ENCODE data around the gene PRAME.

PRAME gene

DNA sequence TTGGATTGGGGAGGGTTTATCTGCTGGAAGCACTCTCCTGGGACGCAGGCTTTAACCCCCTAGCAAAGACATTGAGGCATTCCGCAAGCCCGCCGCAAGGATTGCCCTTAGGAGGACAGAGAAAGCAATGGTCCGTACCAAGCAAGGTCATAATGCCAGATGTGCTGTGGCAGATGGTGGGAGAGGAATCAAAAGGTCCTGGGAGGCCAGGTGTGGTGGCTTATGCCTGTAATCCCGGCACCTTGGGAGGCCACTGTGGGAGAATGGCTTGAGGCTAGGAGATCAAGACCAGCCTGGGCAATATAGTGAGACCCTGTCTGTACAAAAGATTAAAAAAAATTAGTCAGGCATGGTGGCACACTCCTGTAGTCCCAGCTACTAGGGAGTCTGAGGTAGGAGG lies 12.4 kb upstream of the PRAME start (continued):
- TF ChIP-seq, protein P1, sequence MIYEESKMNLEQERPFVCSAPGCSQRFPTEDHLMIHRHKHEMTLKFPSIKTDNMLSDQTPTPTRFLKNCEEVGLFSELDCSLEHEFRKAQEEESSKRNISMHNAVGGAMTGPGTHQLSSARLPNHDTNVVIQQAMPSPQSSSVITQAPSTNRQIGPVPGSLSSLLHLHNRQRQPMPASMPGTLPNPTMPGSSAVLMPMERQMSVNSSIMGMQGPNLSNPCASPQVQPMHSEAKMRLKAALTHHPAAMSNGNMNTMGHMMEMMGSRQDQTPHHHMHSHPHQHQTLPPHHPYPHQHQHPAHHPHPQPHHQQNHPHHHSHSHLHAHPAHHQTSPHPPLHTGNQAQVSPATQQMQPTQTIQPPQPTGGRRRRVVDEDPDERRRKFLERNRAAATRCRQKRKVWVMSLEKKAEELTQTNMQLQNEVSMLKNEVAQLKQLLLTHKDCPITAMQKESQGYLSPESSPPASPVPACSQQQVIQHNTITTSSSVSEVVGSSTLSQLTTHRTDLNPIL (CRISPR knock-in tag; IDR thresholded peaks at IDR 0.05; ENCODE audit: low read depth), result no peak
- no peak for TF ChIP-seq TCF4 (CRISPR knock-in tag; IDR thresholded peaks at IDR 0.05; ENCODE audit: borderline replicate concordance)
- TF ChIP-seq ZNF8 (CRISPR knock-in tag; IDR thresholded peaks at IDR 0.05), result no peak
- no peak for TF ChIP-seq ZNF565 (CRISPR knock-in tag; conservative IDR thresholded peaks at IDR 0.05; ENCODE audit: low read depth)
- no peak for TF ChIP-seq PPARA (CRISPR knock-in tag; IDR thresholded peaks at IDR 0.05; ENCODE audit: borderline replicate concordance)
- TF ChIP-seq GLIS3 (CRISPR knock-in tag; IDR thresholded peaks at IDR 0.05), result no peak
- TF ChIP-seq, protein P2, sequence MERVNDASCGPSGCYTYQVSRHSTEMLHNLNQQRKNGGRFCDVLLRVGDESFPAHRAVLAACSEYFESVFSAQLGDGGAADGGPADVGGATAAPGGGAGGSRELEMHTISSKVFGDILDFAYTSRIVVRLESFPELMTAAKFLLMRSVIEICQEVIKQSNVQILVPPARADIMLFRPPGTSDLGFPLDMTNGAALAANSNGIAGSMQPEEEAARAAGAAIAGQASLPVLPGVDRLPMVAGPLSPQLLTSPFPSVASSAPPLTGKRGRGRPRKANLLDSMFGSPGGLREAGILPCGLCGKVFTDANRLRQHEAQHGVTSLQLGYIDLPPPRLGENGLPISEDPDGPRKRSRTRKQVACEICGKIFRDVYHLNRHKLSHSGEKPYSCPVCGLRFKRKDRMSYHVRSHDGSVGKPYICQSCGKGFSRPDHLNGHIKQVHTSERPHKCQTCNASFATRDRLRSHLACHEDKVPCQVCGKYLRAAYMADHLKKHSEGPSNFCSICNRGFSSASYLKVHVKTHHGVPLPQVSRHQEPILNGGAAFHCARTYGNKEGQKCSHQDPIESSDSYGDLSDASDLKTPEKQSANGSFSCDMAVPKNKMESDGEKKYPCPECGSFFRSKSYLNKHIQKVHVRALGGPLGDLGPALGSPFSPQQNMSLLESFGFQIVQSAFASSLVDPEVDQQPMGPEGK (CRISPR knock-in tag; IDR thresholded peaks at IDR 0.05; ENCODE audit: borderline replicate concordance), result no peak

DNA sequence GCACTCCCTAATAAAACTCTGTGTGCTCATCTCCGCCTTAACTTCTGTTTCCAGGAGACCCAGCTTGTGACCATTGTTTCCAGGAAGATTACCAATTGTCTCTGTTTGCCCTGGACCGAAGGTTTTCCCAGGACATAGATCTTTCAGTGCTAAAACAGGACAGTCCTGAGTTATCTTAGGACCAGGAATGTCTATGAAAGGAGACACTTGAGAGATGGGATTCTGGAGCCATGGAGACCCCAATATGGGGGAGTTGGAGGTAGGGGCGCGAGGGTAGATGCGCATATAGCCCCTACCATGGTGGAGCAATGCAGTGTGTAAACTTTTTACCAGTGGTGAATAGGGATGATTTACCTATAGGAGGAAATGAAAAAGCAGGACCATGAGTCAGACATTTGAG lies 10.2 kb upstream of the PRAME start:
- TF ChIP-seq, protein P2 (CRISPR knock-in tag; IDR thresholded peaks at IDR 0.05; ENCODE audit: borderline replicate concordance), result no peak
- no peak for TF ChIP-seq ZFP3 (CRISPR knock-in tag; IDR thresholded peaks at IDR 0.05)
- no peak for ATAC-seq

DNA sequence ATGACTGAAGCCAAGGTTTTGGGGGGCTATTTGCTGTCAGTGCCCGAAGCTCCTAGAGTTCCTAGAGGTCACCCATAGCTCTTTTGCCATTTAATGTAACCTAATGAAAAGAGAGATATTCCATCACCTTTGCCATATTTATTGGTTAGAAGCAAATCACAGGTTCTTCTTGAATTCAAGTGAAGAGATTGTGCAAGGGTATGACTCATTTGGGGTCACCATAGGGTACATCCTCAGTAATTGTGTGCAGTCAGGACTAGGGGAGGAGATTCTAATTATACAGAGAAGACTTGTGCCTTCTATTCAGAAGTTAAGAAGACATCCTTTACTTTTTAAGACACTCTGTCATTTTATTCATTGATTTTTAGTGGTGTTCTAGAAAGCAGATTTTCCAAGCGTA lies 6.9 kb upstream of the PRAME start:
- TF ChIP-seq BACH2 (CRISPR knock-in tag; IDR thresholded peaks at IDR 0.05; ENCODE audit: borderline replicate concordance) (no peak), ZC3H10 (CRISPR knock-in tag; IDR thresholded peaks at IDR 0.05) (no peak), CSDC2 (CRISPR knock-in tag; IDR thresholded peaks at IDR 0.05) (no peak), PPARA (CRISPR knock-in tag; IDR thresholded peaks at IDR 0.05; ENCODE audit: borderline replicate concordance) (no peak), ZNF565 (CRISPR knock-in tag; conservative IDR thresholded peaks at IDR 0.05; ENCODE audit: low read depth) (no peak)
- TF ChIP-seq, protein P1 (CRISPR knock-in tag; IDR thresholded peaks at IDR 0.05; ENCODE audit: low read depth), result no peak
- ATAC-seq, result no peak

DNA sequence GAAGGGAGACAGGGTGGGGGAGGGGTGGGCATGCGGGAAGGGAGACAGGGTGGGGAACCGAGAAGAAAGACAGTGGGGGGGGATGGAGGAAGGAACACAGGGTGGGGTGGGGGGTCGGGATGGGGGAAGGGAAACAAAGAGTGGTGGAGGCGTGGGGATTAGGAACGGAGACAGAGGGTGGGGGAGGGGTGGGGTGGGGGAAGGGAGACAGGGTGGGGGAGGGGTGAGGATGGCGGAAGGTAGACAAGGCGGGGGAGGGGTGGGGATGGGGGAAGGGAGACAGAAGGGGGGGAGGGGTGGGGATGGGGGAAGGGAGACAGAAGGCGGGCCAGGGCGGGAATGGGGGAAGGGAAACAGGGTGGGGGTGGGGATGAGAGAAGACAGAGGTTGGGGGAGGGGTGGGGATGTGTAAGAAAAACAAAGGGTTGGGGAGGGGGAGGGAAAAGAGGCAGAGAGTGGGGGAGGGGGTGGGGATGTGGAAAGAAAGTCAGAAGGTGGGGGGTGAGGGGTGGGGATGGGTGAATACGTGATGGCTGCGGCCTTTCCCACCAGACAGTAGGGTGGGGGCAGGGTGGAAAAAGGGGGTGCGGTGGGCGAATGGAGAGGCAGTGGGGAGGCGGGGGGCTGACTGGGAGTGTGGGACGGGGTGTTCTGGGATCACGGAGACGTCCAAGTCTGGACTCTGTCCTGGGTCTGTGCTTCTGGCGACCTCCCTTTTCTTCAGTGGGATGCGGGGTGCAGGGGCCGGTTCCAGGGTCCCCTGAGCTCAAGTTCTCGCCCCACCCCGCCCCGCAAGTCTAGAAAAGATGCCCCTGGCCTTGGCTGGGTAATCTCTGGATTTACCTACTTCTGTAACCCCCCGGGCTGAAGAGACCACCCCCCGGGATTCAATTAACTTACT lies 744 bp downstream of the PRAME start:
- TF ChIP-seq TOX (CRISPR knock-in tag; IDR thresholded peaks at IDR 0.05; ENCODE audit: borderline replicate concordance), result no peak

DNA sequence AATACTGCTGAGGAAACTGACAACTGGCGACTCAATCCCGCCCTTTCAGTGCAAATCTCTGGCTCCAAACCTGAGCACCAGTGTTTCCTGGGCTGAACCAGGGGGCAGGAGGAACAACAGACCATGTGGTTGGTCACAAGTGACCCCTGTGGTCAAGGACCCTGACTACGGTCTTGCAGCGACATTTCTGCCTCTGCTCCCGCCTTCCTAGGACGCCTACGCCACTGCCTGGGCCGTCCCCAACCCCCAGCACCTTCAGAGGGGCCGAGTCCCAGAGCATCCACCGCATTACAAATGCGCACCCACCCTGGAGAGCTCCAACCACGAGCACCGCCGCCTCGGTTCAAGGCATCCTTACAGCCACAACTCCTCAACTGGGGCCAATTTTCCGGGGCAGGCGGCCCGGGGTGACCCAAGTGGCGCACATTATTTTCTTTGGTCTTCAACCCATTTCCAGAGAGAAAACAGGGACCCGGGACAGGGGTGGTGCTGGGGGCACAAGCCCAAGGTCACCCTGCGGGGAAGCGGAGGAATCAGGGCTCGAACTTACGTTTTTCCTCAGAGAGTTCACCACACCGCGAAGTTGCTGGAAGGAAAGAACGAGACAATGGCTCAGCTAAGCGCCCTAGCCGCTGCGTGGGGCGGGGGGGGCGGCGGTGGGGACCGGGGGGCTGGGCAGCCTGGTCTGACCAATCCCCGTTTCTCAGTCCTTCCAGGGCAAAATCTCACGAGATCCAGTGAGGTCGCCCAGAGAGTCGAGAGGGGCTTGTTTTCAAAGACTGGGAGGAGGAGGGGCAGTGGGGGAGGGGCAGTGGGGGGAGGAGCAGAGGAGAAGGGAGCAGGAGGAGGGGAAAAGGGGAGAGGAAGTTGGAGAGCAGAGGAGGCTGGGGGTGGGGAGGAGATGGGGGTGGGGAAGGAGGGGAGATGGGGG lies 1.8 kb downstream of the PRAME start:
- TF ChIP-seq PPARA (CRISPR knock-in tag; IDR thresholded peaks at IDR 0.05; ENCODE audit: borderline replicate concordance), result 0 out of 2 replicates have a peak, but pooled peaks have one; percentile 19
- TF ChIP-seq SNAI2 (CRISPR knock-in tag; IDR thresholded peaks at IDR 0.05), result no peak
- peak; percentile 40 for ATAC-seq

More for the DNA sequence above, 744 bp downstream of the PRAME start:
- ATAC-seq, result peak; percentile 52

DNA sequence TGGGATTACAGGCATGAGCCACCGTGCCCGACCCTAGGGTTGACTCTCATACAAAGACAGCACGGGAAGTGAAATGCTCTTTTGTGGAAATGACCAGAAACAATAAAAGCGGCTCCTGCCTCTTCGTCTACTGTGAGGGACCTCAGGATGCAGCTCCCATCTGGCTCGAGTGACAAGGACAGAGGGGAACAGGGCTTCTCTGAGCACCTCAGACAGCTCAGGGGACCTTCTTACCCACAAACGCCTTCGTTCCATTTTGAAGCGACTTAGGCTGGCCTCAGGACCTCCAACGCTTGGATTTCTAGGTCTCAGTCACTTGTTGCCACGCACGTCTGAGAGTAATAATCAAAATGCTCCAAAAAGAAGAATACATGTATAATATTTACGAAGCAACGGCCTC lies 2.5 kb downstream of the PRAME start:
- no peak for ATAC-seq
- no peak for TF ChIP-seq TOX (CRISPR knock-in tag; IDR thresholded peaks at IDR 0.05; ENCODE audit: borderline replicate concordance)
- no peak for TF ChIP-seq PPARA (CRISPR knock-in tag; IDR thresholded peaks at IDR 0.05; ENCODE audit: borderline replicate concordance)
- no peak for TF ChIP-seq GLIS3 (CRISPR knock-in tag; IDR thresholded peaks at IDR 0.05)
- TF ChIP-seq CSDC2 (CRISPR knock-in tag; IDR thresholded peaks at IDR 0.05), result no peak
- TF ChIP-seq, protein P3, sequence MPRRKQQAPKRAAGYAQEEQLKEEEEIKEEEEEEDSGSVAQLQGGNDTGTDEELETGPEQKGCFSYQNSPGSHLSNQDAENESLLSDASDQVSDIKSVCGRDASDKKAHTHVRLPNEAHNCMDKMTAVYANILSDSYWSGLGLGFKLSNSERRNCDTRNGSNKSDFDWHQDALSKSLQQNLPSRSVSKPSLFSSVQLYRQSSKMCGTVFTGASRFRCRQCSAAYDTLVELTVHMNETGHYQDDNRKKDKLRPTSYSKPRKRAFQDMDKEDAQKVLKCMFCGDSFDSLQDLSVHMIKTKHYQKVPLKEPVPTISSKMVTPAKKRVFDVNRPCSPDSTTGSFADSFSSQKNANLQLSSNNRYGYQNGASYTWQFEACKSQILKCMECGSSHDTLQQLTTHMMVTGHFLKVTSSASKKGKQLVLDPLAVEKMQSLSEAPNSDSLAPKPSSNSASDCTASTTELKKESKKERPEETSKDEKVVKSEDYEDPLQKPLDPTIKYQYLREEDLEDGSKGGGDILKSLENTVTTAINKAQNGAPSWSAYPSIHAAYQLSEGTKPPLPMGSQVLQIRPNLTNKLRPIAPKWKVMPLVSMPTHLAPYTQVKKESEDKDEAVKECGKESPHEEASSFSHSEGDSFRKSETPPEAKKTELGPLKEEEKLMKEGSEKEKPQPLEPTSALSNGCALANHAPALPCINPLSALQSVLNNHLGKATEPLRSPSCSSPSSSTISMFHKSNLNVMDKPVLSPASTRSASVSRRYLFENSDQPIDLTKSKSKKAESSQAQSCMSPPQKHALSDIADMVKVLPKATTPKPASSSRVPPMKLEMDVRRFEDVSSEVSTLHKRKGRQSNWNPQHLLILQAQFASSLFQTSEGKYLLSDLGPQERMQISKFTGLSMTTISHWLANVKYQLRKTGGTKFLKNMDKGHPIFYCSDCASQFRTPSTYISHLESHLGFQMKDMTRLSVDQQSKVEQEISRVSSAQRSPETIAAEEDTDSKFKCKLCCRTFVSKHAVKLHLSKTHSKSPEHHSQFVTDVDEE (CRISPR knock-in tag; IDR thresholded peaks at IDR 0.05), result no peak
- TF ChIP-seq ZFP3 (CRISPR knock-in tag; IDR thresholded peaks at IDR 0.05), result no peak
- no peak for TF ChIP-seq TCF4 (CRISPR knock-in tag; IDR thresholded peaks at IDR 0.05; ENCODE audit: borderline replicate concordance)
- TF ChIP-seq ZNF8 (CRISPR knock-in tag; IDR thresholded peaks at IDR 0.05), result no peak
- no peak for TF ChIP-seq SNAI2 (CRISPR knock-in tag; IDR thresholded peaks at IDR 0.05)
- TF ChIP-seq, protein P1 (CRISPR knock-in tag; IDR thresholded peaks at IDR 0.05; ENCODE audit: low read depth), result no peak
- TF ChIP-seq RARB (CRISPR knock-in tag; IDR thresholded peaks at IDR 0.05), result no peak
- TF ChIP-seq ZNF565 (CRISPR knock-in tag; conservative IDR thresholded peaks at IDR 0.05; ENCODE audit: low read depth), result no peak
- TF ChIP-seq OSR1 (CRISPR knock-in tag; IDR thresholded peaks at IDR 0.05), result no peak
- no peak for TF ChIP-seq ZNF70 (CRISPR knock-in tag; IDR thresholded peaks at IDR 0.05)
